ENCODE results near the gene STX2.
"Not testable (repeated sequence)": the region's sequence is repeated elsewhere in the genome, so short reads cannot be mapped to it uniquely, and the experiment has no call there.

STX2 gene

GRCh38 chr12:130764475-130765185 is 74.4 kb downstream of the STX2 start:
- Mint-ChIP-seq H3K27ac (no peak overlapping the region), H3K36me3 (no peaks in the 10 kb centered on the region), H3K27me3 (peaks cover 21% of the 10 kb centered on the region), H3K4me1 (peaks cover 17% of the 10 kb centered on the region), H3K4me3 (no peak overlapping the region), H3K9me3 (no peaks in the 10 kb centered on the region)
- peak; percentile 61 for DNase-seq
- CTCF ChIA-PET: no interaction called here

GRCh38 chr12:130764073-130764472 is 75.0 kb downstream of the STX2 start:
- no peak for DNase-seq
- no peak overlapping the region for H3K27ac Mint-ChIP-seq
- H3K9me3 Mint-ChIP-seq: no peaks in the 10 kb centered on the region
- no peaks in the 10 kb centered on the region for H3K36me3 Mint-ChIP-seq
- H3K4me1 Mint-ChIP-seq: peaks cover 17% of the 10 kb centered on the region
- H3K4me3 Mint-ChIP-seq: no peak overlapping the region
- CTCF ChIA-PET: no interaction called here
- peaks cover 21% of the 10 kb centered on the region for H3K27me3 Mint-ChIP-seq

DNA sequence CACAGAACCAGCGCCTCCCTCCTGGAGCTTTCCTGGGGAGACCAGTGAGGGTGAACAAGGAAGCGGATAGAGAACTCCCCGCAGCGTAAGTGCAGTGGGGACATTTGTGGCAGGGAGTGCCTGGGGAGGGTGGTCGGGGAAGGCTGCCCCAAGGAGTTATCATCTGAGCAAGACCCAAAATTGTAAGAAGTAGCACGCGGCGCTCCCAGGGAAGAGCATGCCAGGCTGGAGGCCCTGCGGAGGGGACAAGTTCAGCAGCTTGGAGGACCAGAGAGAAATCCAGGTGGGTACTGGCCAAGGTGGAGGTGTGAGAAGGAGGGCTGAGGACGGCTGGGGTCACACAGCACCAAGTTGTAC is 76.8 kb downstream of the STX2 start:
- DNase-seq: no peak
- H3K36me3 Mint-ChIP-seq: no peaks in the 10 kb centered on the region
- no peak overlapping the region for H3K27ac Mint-ChIP-seq
- H3K27me3 Mint-ChIP-seq: peaks cover 14% of the 10 kb centered on the region
- peaks cover 17% of the 10 kb centered on the region for H3K4me1 Mint-ChIP-seq
- no peak overlapping the region for H3K4me3 Mint-ChIP-seq
- CTCF ChIA-PET: interaction anchor here (0.9 to 2.9 kb wide), 3 partner anchors 56 to 64 kb away, joined by 3 to 15 read pairs (median 6); no protein-coding TSS in a partner anchor
- no peaks in the 10 kb centered on the region for H3K9me3 Mint-ChIP-seq

DNA sequence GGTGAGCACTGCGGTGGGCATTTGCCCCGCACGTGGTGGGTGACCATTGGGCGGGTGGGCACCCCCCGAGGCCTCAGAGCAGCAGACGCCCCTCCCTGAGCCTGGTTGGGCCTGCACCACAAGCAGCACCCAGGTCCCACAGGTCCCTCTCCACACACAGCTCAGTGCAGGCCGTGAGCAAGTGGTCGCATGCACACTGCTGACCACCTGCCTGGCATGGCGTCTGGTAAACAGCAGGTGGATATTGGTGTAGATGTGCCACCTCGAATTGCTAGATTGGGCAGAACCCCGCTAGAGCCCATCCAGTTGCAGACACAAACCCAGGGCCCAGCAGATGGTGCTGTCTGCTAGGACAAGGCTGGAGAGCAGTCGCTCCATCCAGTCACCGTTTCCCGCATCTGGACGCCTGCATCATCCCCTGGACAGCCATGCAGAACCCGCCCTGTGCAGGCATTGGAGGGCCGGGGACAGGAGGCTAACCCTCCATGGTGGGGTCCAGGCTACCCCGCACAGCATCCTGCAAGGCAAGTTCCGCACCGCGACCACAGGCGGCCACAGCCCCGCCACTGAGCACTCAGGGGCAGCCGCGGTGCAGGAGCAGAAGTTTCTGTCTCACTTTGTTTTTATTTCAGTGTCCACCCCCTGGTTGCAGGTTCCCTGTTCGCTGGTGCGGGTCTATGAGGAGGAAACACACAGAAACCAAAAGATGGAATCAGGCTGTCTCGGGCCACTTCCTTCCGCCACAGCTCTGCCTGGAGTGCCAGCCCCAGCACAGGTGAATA is 77.3 kb downstream of the STX2 start:
- H3K4me3 Mint-ChIP-seq: no peak overlapping the region
- DNase-seq: peak; percentile 72
- H3K9me3 Mint-ChIP-seq: no peaks in the 10 kb centered on the region
- CTCF ChIA-PET: interaction anchor here (0.9 to 2.9 kb wide), 3 partner anchors 56 to 64 kb away, joined by 3 to 15 read pairs (median 6); no protein-coding TSS in a partner anchor
- H3K27ac Mint-ChIP-seq: no peak overlapping the region
- H3K4me1 Mint-ChIP-seq: peaks cover 17% of the 10 kb centered on the region
- H3K36me3 Mint-ChIP-seq: no peaks in the 10 kb centered on the region
- H3K27me3 Mint-ChIP-seq: peaks cover 14% of the 10 kb centered on the region

DNA sequence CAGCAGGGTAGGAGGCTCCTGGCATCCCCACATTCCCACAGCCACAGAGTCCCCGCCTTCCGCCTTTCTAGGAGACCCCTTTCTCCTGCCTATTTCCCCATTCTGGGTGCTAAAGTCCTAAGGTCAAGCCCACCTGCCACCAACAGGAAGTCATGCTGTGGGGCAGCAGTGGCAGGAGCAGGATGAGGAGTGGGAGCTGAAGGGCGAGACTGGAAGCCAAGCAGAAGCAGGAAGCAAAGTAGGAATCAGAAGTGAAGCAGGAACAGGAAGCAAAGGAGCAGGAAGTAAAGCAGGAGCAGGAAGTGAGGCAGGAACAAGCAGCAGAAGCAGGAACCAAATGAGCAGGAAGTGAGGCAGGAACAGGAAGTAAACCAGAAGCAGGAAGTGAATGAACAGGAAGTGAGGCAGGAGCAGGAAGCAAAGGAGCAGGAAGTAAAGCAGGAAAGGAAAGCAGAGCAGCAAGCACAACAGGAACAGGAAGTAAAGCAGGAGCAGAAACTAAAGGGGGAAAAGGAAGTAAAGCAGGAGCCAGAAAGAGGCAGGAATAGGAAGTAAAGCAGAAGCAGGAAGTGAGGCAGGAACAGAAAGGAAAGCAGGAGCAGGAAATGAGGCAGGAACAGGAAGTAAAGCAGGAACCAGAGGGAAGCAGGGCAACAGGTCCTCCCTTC is 84.7 kb downstream of the STX2 start:
- Mint-ChIP-seq H3K9me3 (peaks cover 9% of the 10 kb centered on the region), H3K27me3 (peaks cover 3% of the 10 kb centered on the region), H3K27ac (peak overlapping the region; percentile 85), H3K4me1 (peaks cover 5% of the 10 kb centered on the region), H3K36me3 (peaks cover 5% of the 10 kb centered on the region), H3K4me3 (no peak overlapping the region)
- CTCF ChIA-PET: no interaction called here
- no peak for DNase-seq

GRCh38 chr12:130752692-130753230 is 86.3 kb downstream of the STX2 start:
- Mint-ChIP-seq H3K36me3 (peaks cover 5% of the 10 kb centered on the region), H3K4me1 (peaks cover 5% of the 10 kb centered on the region), H3K4me3 (no peak overlapping the region), H3K27ac (no peak overlapping the region), H3K9me3 (peaks cover 9% of the 10 kb centered on the region), H3K27me3 (peaks cover 7% of the 10 kb centered on the region)
- CTCF ChIA-PET: no interaction called here
- DNase-seq: no peak

DNA sequence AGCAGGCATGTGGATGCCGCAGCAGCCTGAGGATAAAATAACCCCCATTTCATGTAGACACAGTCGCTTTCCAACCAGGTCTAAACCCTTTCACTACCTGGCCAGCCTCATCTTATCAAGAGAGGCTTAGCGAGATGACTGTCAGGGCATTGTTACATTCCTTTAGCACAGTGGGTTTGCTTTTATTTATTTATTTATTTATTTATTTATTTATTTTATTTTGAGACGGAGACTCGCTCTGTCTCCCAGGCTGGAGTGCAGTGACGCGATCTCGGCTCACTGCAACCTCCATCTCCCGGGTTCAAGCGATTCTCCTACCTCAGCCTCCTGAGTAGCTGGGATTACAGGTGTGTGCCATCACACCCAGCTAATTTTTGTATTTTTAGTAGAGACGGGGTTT is 87.0 kb downstream of the STX2 start:
- H3K4me1 Mint-ChIP-seq, DNase-seq, CTCF ChIA-PET, H3K4me3 Mint-ChIP-seq, H3K27me3 Mint-ChIP-seq, H3K27ac Mint-ChIP-seq, H3K9me3 Mint-ChIP-seq, H3K36me3 Mint-ChIP-seq: not testable (repeated sequence)

GRCh38 chr12:130748786-130749185 is 90.3 kb downstream of the STX2 start:
- Mint-ChIP-seq H3K36me3 (no peaks in the 10 kb centered on the region), H3K9me3 (no peaks in the 10 kb centered on the region), H3K4me1 (no peaks in the 10 kb centered on the region), H3K27me3 (peaks cover 10% of the 10 kb centered on the region), H3K4me3 (no peak overlapping the region), H3K27ac (no peak overlapping the region)
- CTCF ChIA-PET: interaction anchor here (0.6 to 0.7 kb wide), 4 partner anchors 15 to 704 kb away, joined by 3 to 4 read pairs (median 3); no protein-coding TSS in a partner anchor
- DNase-seq: no peak

DNA sequence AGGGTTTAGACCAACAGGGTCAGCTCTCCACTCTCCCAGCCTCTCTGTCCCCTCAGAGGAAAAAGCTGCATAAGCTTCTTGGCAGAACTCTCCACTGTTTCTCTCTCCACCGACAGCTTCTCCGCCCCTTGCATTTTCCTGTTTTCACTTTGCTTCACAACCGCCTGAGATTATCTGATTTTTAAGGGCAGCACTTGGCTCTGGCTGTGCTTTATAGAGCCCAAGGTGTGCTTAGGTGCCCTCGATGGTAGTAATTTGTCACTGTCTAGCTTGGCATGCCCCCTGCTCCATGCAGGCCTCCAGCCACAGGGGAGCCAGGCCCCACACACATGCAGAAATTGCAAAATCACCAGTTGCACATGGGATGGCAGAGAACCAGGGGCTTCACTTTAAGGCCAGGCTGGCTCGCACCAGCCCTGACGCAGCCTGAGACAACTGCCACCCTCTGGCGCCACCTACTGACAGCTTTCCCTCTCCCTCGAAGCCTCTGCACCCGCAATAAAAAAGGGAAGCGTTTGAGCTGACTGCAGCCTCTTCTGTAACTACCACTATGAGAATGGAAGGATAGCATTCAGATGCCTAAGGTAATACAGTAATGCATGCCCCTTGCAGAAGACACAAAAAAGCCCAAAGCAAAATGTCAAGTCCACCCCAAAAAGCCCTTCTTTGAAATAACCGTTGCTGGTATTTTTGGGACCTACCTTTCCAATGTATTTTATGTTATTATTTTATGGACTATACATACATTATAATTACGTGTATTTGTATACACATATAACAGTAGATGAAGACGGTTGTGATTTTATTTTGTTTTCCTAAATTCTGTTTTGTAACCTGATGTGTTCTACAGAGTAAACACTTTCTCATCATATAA is 90.9 kb downstream of the STX2 start:
- CTCF ChIA-PET: interaction anchor here (0.6 to 1.3 kb wide), 8 partner anchors 11 to 722 kb away, joined by 3 to 6 read pairs (median 3); no protein-coding TSS in a partner anchor
- H3K36me3 Mint-ChIP-seq: no peaks in the 10 kb centered on the region
- H3K4me1 Mint-ChIP-seq: no peaks in the 10 kb centered on the region
- peaks cover 10% of the 10 kb centered on the region for H3K27me3 Mint-ChIP-seq
- DNase-seq: peak; percentile 79
- H3K4me3 Mint-ChIP-seq: no peak overlapping the region
- H3K27ac Mint-ChIP-seq: no peak overlapping the region
- no peaks in the 10 kb centered on the region for H3K9me3 Mint-ChIP-seq

GRCh38 chr12:130746546-130746945 is 92.5 kb downstream of the STX2 start:
- H3K9me3 Mint-ChIP-seq: no peaks in the 10 kb centered on the region
- H3K4me3 Mint-ChIP-seq: no peak overlapping the region

DNA sequence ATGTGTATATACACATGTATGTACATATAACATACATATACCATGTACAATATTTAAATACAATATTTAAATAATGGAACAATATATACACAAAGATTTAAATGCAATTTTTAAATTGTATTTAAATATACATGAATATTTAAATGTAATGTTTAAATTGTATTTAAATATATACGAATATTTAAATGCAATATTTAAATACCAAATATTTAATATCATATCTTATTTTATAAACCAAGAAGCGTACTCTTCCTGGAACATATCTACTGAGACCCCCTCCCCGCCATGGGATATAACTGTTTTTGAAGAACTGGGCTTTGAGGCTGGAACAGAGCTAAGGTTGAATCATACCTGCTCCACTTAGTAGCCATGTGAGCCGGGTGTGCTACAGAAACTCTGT is 93.1 kb downstream of the STX2 start:
- Mint-ChIP-seq H3K4me1 (no peaks in the 10 kb centered on the region), H3K27ac (no peak overlapping the region), H3K4me3 (no peak overlapping the region), H3K27me3 (peaks cover 10% of the 10 kb centered on the region), H3K9me3 (no peaks in the 10 kb centered on the region), H3K36me3 (no peaks in the 10 kb centered on the region)
- CTCF ChIA-PET: no interaction called here
- no peak for DNase-seq

More at GRCh38 chr12:130746546-130746945, 92.5 kb downstream of the STX2 start:
- no peak for DNase-seq
- Mint-ChIP-seq H3K27ac (no peak overlapping the region), H3K4me1 (no peaks in the 10 kb centered on the region), H3K27me3 (peaks cover 10% of the 10 kb centered on the region), H3K36me3 (no peaks in the 10 kb centered on the region)
- CTCF ChIA-PET: interaction anchor here (1.3 kb wide), 1 partner anchor 704 kb away, joined by 6 read pairs; no protein-coding TSS in a partner anchor

GRCh38 chr12:130744274-130744673 is 94.8 kb downstream of the STX2 start:
- Mint-ChIP-seq H3K4me1 (no peaks in the 10 kb centered on the region), H3K36me3 (no peaks in the 10 kb centered on the region), H3K27ac (no peak overlapping the region), H3K9me3 (peaks cover under 1% of the 10 kb centered on the region), H3K27me3 (peaks cover 7% of the 10 kb centered on the region), H3K4me3 (no peak overlapping the region)
- CTCF ChIA-PET: interaction anchor here (0.7 kb wide), 1 partner anchor 1111 kb away, joined by 3 read pairs; no protein-coding TSS in a partner anchor
- DNase-seq: no peak

GRCh38 chr12:130743606-130744005 is 95.4 kb downstream of the STX2 start:
- H3K36me3 Mint-ChIP-seq: no peaks in the 10 kb centered on the region
- no peaks in the 10 kb centered on the region for H3K4me1 Mint-ChIP-seq
- no peak for DNase-seq
- CTCF ChIA-PET: no interaction called here
- no peak overlapping the region for H3K27ac Mint-ChIP-seq
- H3K9me3 Mint-ChIP-seq: peaks cover 3% of the 10 kb centered on the region
- H3K4me3 Mint-ChIP-seq: no peak overlapping the region
- H3K27me3 Mint-ChIP-seq: peaks cover 7% of the 10 kb centered on the region
